Measurements from ENCODE around the gene RBPJL.

The RBPJL gene

DNA sequence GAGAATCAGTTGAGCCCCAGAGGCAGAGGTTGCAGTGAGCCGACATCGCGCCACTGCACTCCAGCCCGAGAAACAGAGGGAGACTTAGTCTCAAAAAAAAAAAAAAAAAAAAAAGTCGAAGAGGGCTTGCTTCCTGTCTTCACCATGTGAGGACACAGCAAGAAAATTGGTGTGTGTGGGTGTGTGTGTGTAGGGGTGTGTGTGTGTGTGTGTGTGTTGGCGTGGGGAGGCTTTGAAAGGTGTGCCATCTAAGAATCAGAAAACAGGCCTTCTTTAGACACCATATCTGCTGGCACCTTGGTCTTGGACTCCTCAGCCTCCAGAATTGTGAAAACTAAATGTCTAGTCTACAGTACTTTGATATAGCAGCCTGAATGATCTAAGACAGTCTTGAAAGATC is 6.9 kb upstream of the RBPJL start:
- H3K4me3 ChIP-seq (ENCODE audit: low read depth, low read length): no peak overlapping the region
- TF ChIP-seq, protein P1, sequence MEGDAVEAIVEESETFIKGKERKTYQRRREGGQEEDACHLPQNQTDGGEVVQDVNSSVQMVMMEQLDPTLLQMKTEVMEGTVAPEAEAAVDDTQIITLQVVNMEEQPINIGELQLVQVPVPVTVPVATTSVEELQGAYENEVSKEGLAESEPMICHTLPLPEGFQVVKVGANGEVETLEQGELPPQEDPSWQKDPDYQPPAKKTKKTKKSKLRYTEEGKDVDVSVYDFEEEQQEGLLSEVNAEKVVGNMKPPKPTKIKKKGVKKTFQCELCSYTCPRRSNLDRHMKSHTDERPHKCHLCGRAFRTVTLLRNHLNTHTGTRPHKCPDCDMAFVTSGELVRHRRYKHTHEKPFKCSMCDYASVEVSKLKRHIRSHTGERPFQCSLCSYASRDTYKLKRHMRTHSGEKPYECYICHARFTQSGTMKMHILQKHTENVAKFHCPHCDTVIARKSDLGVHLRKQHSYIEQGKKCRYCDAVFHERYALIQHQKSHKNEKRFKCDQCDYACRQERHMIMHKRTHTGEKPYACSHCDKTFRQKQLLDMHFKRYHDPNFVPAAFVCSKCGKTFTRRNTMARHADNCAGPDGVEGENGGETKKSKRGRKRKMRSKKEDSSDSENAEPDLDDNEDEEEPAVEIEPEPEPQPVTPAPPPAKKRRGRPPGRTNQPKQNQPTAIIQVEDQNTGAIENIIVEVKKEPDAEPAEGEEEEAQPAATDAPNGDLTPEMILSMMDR (IDR thresholded peaks at IDR 0.05; ENCODE audit: control insufficient read depth, extremely low read depth, insufficient read depth): no peak
- no peak for DNase-seq (ENCODE audit: low read depth)

GRCh38 chr20:45300961-45301360 is 5.7 kb upstream of the RBPJL start:
- no peak for DNase-seq (ENCODE audit: low read depth)
- TF ChIP-seq, protein P1 (IDR thresholded peaks at IDR 0.05; ENCODE audit: control insufficient read depth, extremely low read depth, insufficient read depth): no peak
- no peak overlapping the region for H3K4me3 ChIP-seq (ENCODE audit: low read depth, low read length)

DNA sequence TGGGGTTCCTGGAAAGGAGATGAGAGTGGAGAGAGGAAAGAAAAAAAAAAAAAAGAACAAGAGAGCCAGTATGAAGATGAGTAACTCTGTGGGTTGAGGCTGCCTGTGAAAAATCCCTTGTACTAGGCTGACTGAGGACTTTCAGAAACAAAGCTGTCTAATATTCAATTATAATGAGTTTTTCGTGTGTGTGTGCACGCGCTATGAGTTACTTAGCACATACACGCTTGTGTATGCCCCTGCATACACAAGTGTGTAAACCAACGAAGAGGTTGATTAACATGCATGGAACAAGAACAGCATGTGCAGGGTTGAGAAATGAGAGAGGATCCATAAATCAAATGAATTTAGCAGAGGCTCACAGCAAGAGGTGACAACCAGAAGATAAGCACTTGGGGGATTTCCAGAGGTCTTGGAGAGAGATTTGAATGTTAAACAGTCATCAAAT is 4.8 kb upstream of the RBPJL start:
- no peak for DNase-seq (ENCODE audit: low read depth)
- TF ChIP-seq, protein P1 (IDR thresholded peaks at IDR 0.05; ENCODE audit: control insufficient read depth, extremely low read depth, insufficient read depth): no peak

DNA sequence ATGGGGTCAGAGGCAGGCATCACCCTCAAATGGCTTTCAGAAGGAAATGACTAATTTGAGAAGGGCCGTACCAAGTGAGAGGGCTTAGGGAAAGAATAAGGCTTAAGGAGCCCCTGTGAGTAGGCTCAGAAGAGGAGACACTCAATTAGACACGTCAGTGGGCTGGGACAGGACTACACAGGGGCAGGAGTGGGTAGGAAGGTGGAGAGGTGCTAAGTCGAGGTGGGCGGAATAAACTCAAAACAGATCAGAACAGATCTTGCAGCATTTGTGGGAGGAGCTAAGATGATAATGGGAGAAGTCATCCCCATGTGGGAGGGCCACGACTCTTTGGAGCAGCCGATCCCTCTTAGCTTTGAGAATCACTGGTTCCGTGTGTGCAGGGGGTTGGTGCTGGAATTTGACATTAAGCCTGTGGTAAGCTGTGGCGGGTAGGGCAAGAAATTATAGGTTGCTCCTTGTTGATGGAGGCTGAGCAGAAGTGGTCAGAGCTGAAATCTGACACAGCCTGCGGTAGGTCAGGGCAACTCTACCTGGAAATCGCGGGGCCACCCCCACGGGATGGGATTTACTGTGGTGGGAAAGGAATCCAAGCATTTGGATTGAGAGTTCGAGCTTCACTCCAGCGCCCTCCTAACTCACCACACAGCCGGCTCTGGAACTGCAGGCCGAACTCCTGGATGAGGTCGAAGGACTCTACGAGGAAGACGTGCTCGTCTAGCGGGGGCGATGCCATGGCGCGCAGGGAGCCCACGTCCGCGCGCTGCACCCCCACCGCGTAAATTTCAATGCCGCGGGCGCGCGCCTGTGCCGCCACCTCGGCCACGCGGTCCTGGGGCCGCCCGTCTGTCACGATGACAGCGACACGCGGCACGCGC is 2.8 kb upstream of the RBPJL start:
- H3K4me3 ChIP-seq (ENCODE audit: low read depth, low read length): no peak overlapping the region
- no peak for DNase-seq (ENCODE audit: low read depth)
- TF ChIP-seq, protein P1 (IDR thresholded peaks at IDR 0.05; ENCODE audit: control insufficient read depth, extremely low read depth, insufficient read depth): no peak

More for the DNA sequence above, 4.8 kb upstream of the RBPJL start:
- H3K4me3 ChIP-seq (ENCODE audit: low read depth, low read length): no peak overlapping the region

GRCh38 chr20:45304464-45304999 is 2.1 kb upstream of the RBPJL start:
- TF ChIP-seq, protein P1 (IDR thresholded peaks at IDR 0.05; ENCODE audit: control insufficient read depth, extremely low read depth, insufficient read depth): no peak
- H3K4me3 ChIP-seq (ENCODE audit: low read depth, low read length): no peak overlapping the region
- DNase-seq (ENCODE audit: low read depth): no peak

DNA sequence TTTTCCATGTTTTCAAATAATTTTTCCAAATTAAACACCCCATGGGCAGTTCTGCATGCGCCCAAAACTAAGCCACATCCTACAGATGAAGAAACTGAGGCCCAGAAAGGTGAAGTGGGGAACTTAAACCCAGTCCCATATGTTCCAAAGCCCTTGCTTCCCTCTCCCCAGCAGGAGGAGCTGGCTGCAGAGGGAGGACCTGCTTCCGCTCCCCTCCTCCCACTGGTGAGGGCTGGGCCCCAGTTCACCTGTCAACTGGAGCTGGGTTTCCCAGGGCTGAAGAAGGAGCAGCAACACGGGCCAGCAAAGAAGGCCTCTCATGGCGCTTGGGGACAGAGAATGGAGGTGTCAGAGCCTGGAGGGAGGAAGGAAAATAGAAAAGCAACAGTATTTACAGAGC is 1.4 kb upstream of the RBPJL start:
- H3K4me3 ChIP-seq (ENCODE audit: low read depth, low read length): no peak overlapping the region
- DNase-seq (ENCODE audit: low read depth): no peak
- TF ChIP-seq, protein P1 (IDR thresholded peaks at IDR 0.05; ENCODE audit: control insufficient read depth, extremely low read depth, insufficient read depth): no peak

Data from LNCaP clone FGC (cell line).